GM21528 (cell line): Measurements from ENCODE around the gene KCNIP3.
"Not testable (repeated sequence)": the region's sequence is repeated elsewhere in the genome, so short reads cannot be mapped to it uniquely, and the experiment has no call there.

ENCODE experiments used
- ATAC-seq: cut with Tn5 transposase; IDR thresholded peaks from one replicate; pipeline ENCODE4 v1.9.1; 2021; ENCODE audit warnings: mild to moderate bottlenecking, moderate library complexity; ENCODE audit not compliant: unreplicated experiment, low FRiP score

KCNIP3 gene

DNA sequence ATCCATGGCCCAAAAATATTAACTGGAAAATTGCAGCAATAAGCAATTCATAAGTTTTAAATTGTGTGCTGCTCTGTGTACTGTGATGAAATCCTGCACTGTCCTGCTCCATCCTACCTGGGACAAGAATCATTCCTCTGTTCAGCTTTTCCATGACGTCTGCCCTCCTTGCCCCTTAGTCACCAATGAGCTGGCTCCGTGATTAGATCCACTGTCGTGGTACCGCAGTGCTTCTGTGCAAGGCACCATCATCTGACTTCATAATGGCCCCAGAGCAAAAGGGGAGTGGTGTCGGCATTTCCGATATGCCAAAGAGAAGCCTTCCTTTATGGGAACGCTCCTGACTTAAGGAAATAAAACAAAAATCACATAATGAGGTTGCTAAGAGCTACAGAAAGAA is 101.9 kb downstream of the KCNIP3 start:
- ATAC-seq: no peak

DNA sequence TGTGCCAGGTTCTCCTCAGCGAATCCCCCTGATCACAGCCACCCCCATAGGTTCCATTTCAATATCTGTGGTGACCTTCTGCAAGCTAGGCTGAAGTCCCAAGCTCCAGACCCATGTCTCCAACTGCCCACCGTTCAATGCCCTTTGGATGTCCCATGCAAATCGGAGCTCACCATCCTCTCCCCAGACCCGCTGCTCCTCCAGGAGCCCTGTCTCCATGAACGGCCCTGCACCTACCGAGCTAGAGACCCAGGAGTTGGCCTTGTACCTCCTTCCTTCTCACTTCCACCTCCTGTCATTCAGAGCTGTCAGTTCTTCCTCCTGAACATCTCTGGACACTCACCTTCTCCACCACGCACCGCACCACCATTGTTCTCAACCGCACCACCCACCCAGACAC is 104.3 kb downstream of the KCNIP3 start:
- ATAC-seq: no peak

DNA sequence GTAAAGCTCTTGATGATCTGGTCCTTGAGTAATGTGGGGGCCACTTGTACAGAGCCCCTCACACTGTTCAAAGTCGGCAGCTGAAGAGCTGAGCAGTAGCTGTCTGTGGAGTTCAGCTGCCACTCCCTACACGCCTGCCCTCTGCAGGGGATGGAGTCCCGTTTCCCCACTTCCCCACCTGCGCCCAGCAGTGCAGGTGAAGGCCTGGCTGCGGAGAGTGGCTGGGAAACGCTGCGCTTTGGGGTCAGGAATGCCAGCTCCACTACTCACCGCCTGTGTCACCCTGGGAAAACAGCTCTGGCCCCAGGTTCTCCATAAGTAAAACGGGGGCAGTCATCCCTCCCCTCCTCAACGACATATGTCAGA is 104.8 kb downstream of the KCNIP3 start:
- ATAC-seq: peak; percentile 32

DNA sequence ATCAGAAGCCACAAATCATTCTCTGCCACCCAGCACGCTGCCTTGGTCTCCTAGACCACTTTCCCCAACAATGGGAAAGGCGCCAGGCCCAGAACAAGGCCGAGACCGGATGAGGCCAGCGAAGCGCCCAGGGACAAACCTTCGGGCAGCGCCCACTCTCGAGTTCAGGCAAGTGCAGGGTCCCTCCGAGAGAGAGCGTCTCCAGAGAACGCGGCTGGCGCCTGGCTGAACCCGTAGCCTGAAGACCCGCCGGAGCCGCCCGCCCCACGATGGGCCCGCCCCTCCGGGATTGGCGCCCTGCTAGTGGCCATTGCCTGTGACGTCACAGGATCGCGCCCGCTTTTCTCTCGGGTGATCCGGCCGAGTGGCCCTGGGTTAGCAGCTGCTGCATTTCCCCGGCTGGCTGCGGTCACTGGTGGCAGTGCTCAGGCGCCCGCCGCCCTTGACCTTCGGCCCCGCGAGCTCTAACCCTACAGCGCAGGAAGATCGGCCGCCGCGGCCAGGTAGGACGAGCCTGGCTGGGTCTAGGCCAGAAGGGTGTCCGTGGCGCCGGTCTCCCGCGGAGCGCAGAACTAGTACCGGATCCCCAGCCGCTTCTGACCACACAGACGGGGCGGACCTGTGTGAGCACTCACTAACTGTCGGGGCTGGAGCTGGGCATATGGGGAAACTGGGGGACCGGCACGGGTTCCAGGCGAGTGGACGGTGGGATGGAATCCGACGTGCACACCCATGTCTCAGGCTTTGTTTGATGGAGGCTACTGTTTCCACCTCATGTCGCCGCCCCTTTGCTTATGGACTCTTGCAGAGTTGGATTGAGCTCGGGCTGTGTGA is 105.4 kb downstream of the KCNIP3 start, which contains the start of gene FAHD2A:
Gene FAHD2A (plus strand): TSS at position 339 of the 834 bp plus-strand sequence. CDS start 2,851 bp downstream, outside the sequence.
- ATAC-seq: peak; percentile 90

DNA sequence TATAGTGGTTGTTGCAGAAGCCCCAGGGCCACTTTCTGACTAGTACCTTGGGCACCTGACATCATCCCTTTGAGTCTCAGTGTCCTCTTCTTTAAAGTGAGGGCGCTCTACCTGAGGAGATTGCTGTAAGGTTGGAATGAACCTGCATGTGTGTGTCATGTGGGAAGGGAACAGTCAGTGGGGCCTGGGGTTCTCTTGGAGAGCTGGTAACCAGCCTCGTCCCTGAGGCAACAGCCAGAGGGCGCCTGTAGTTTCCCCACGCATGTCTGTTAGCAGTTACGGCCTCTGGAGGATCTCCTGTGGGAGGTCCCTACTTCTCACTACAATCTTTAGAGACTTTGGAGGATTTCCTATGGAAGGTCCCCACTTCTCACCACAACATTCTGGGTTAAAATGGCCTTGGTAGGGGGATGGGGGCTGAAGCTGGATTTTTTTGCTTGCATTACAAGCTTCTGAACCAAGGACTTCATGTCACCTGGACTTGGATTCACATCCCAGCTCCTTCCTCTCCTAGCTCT is 106.1 kb downstream of the KCNIP3 start:
- ATAC-seq: peak; percentile 37

DNA sequence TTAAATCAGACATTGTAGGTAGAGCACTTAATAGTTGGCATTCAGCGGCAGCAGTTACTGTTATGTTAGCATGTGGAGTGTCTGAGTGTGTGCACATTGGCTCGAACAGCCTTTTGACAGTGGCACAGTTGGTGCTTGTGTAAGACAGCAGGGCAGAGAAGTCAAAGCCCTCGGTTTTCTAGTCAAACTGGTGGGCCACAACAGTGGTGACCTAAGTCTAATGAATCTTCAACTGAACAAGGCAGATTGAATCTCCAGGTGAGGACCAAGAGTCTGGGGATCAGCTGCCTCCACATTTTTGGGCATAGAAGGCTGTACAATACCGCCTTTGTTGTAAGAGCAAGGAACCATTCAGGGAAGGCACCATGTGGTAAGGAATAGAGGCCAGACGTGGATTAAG is 106.7 kb downstream of the KCNIP3 start:
- ATAC-seq: not testable (repeated sequence)

DNA sequence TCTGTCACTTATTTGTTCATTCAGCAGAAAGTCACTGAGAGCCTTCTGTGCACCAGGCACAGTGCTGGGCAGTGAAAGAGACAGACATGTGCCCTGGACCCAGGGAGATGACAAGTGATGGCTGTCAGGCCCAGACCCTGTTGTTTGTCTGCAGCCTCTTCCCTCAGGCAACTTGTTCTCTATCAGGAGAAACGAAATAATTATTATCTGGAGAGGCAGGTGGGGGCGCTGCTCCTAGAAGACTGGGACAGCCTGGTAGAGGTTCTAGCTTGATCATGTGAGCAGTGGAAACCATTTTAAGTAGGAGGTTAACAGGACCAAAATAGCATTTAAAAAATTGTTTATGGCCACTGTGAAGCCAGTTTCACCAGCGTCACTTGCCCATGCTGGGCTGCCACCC is 107.5 kb downstream of the KCNIP3 start:
- ATAC-seq: not testable (repeated sequence)

DNA sequence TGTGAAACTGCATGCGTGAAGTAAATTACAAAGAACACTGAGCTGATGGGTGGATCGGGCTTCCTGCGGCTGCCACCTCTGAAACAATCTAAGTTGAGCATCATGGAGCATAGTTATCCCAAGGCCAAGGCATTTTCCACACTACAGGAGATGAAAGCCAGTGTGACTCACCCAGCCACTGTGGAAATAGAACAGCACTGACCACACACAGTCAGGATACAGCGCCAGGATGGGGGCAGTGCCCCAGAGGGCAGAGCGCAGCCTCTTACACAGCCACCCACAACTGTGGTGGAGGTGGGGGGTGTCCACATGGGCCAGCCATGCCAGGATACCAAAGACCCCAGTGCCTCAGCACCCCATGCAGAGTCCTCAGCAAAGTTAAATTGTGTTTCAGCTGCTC is 114.1 kb downstream of the KCNIP3 start:
- not testable (repeated sequence) for ATAC-seq

DNA sequence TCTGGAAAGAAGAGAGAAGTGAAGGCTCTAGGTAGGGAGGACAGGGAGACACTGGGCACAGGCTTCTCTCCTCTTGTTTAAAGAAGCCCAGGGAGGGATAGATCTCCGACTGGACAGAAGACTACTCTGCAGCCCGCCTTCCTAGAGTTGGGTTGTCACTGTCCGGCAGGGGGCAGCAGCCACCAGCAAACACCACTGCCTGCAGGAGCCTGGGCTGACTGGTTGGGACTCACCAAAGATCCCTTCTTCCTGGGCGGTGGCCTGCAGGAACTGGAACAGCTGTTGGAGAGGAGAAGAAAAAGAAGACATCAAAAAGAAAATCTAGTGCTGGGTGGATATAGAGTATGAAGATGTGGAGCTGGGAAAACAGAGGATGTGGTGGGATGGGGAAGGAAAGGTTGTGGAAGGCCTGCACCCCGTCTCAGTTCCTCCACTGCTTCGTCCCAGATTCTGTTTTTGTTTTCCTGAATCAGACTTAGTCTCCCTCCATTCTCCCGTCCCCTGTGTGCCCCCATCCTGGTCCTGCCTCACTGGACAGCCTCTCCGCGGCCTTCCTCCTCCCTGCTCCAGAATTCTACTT is 117.0 kb downstream of the KCNIP3 start:
- not testable (repeated sequence) for ATAC-seq

DNA sequence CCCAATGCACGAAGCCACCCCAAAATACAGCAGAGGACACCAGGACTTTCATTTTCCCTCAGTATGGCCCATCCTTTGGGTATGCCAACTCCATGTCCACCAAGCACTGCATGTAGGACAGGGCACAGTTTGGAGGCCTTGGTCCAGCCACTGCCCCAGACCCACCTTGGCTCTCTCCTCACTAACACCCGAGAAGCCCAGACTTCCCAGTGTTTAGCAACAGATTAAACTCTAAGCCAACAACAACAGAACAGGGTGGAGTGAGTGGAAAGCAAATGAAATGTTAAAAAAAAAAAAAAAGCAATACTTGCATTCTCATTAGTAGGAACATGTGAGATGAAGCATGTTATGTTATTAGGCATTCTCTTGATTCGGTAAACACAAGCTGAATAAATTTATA is 118.0 kb downstream of the KCNIP3 start:
- not testable (repeated sequence) for ATAC-seq

DNA sequence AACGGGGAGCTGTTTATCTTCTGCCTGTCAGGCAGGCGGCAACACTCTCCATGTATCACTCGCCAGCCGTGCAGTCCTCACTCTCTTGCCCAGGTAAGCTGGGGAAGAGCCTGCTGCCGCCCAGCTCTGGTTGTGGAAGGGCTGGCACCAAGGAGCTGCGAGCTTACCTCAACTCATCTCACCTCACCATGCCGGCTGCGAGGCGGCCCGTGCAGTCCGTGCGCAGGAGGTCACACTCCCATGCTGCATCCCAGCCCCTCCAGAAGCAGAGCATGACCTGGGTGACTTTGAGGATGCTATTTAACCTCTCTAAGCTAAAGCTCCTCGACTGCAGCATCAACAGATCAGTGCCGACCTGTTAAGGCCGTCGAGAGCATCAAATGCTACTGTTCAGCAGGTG is 118.4 kb downstream of the KCNIP3 start:
- not testable (repeated sequence) for ATAC-seq

DNA sequence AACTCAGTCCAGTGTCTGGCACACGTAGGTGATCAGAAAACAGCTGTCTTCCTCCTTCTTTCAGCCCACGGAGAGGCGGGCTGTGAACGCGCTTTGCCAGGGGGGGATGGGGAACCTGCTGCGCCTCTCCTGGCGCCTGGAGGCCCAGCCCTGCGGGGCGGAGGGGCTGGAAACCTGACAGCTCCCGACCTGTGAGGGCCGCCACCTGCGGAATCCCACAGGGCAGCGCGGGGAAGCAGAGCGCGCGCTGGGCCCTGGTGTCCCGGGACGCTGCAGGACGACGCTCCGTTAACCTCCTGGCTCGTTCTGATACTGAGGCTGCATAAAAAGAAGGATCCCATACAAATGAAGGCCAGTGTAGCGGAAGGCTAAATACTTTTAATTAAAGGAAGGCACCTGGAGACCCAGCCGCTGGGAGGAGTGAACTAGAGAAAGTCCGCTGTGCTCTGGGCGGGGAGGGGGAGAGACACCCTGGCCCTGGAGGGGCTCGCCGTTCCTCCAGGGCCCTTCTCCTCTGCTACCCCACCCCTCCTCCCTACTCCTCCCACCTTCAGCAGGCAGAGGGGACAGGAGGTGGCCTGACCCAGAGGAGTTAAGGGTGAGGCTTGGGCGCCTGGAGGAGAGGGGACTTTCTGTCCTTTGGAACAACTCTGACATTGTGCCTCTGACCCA is 130.2 kb downstream of the KCNIP3 start:
- ATAC-seq: not testable (repeated sequence)

DNA sequence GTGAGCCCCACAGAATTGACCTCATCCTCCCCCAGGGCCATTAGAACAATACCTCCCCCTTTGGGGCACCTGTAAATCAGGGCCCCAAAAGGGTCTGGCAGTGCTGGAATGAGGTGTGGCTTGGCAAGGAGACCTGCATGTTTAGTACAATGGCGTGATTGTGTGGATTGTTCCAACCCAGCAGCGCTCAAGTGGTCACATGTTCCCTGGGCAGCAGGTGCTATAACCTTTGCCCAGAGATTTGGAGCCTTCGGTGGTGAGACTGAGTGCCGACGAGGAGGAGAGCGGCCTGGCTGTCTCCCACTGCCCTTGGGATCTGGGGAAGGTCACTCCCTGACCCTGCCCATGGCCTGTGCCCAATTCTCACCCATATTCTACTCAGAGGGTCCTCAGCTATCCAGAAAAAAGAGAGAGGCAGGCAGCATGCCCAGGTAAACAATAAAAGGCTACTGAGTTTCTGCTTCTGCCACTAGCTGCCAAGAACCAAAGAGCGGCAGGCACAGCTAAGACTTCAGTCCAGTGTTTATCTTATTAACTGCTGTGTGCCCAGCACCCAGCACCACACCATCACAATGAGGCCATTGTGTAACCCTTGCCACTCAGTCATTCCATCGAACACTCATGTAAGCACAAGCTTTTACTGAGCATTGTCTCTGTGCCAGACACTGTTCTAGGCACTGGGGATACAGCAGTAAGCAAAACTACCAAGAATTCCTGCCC is 132.8 kb downstream of the KCNIP3 start:
- ATAC-seq: not testable (repeated sequence)

DNA sequence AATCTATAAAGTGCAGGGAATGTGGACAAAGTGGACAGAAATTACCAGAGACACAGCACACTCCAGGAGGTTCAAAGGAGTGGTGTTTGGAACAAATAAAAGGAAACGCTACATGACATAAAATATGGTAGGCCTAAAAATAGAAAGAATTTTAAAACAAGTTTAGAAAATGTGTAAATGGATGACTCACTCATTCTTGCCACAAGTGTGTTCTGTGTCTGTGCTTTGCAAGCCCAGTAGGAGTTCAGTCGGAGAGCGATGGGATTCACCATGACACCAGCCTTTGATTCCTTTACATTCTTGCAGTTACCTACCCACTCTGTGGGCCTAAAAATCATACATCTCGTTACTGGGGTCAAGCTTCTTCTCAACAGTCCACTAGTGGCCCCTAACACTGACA is 136.2 kb downstream of the KCNIP3 start:
- ATAC-seq: not testable (repeated sequence)

DNA sequence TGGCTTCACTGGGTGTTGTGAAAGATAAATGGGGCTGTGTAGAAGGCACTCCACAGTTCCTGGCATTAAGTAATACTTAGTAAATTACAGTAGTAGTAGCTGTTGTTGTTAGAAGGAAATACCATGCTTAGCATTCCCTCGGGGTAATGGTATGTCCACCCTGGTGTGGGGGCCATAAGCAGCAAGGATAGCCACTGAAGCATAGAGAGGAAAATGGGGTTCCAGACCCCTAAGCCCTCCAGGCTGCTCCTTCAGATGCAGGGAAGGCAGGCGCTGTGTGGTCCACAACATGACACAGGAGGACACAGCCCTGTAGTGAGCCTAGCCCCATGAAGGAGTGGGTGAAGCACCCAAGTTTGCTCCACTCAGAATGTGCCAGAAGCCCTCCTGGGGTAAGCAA is 136.8 kb downstream of the KCNIP3 start:
- not testable (repeated sequence) for ATAC-seq

DNA sequence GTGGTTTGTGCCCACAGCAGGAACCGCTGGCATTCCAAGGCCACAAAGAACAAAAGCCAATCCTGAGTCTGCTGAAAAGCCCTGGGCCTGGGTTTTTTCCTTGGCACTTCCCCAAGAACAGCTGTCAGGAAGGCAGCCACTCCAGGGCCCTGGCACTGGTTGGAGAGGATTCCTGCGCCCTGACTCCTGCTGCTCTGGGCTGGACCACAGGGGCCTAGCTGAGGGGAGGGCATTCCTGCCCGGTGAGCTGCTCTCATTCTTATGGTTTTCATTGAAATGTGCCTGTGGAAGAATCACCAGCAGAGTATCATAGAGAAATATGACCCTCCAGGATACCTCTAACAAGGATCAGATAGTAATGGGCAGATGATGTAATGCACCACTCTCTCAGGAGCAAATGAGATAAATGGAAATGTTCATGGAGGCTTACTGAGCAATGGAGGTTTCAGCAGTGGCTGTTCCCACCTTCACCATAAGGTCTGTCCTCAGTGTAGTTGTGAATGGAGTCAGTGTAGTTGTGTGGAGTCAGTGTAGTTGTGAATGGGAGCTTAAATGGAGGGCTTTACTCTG is 137.4 kb downstream of the KCNIP3 start:
- not testable (repeated sequence) for ATAC-seq

DNA sequence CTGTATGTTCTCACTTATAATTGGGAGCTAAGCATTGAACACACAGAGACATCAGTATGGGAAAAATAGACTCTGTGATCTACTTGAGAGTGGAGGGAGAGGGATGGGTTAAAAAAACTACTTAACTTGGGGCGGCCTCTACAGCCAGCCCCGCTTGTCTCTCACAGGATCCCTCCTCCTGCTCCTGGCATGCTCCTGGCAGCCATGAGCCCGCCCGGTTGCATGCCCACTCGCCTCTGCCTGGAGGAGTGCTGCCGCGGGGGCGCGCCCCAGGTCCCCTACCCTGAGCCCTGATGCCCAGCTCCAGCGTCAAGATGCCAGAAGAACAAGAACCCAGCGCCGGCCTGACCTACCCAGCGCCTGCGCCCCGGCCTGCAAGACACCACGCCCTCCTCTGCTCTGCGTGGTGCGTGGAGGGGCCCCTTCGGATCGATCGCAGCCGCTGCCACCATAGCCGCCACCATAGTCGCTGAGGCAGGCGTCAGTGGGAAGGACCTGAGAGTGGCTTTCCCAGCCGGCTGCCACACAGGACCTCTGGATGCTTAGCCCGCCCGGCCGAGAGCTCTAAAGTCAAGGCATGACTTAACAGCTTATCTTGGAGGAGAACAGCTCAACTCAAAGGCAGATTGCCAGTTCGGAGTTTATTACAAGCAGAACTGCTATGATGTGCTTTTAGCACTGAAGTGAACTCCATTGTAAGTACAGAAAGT is 138.2 kb downstream of the KCNIP3 start:
- ATAC-seq: not testable (repeated sequence)
